CD4-positive, alpha-beta T cell (primary cell): ENCODE measurements around the gene IL31RA. TPM values are rescaled to one million over a fixed set of nuclear protein-coding genes. Genes with fewer than 3 reads are reported as not detected.

Experiments used
- ATAC-seq: fragments of 200-7000 bp; cut with Tn5 transposase; one replicate; pipeline ENCODE4 v1.10.0; 2022; ENCODE audit warnings: mild to moderate bottlenecking; ENCODE audit not compliant: poor library complexity
- CTCF ChIA-PET: fragments of 350-600 bp; sonication (Branson Sonifier 250); formaldehyde crosslinking; loops from one replicate; lab custom pipeline; 2021; ENCODE audit warnings: antibody characterized with exemption, inconsistent platforms; lab: Charles Lee
- POLR2A ChIA-PET: fragments of 350-600 bp; sonication (Branson Sonifier 250); formaldehyde crosslinking; loops from one replicate; lab custom pipeline; 2021; ENCODE audit warnings: antibody characterized with exemption, inconsistent platforms; lab: Charles Lee
- DNase-seq, 14 experiments: peaks; one replicate each; pipeline ENCODE4 v3.0.0-alpha.2; 2013 to 2020; ENCODE audit warnings: mixed read lengths in 2 of 14
- H3K27ac ChIP-seq, 2 donors: one replicate each; pipeline versions ENCODE4 v1.5.1 to v1.7.0; 2013; ENCODE audit warnings: low read length in 2 of 2, low read depth in 1 of 2, mild to moderate bottlenecking in 1 of 2
- H3K27me3 ChIP-seq, 2 experiments: 1 replicate in 1 of 2; 2 replicates in 1 of 2; pipeline versions ENCODE4 v1.6.1 to v1.7.0; 2013; ENCODE audit warnings: low read length in 2 of 2, control low read depth in 1 of 2, mild to moderate bottlenecking in 1 of 2, moderate library complexity in 1 of 2; ENCODE audit not compliant: insufficient read depth in 2 of 2, control insufficient read depth in 1 of 2
- H3K36me3 ChIP-seq: one replicate; pipeline ENCODE4 v1.6.1; 2013; ENCODE audit warnings: low read length, control low read depth; ENCODE audit not compliant: insufficient read depth
- H3K4me1 ChIP-seq: one replicate; pipeline ENCODE4 v1.6.1; 2013; ENCODE audit warnings: low read length, control low read depth; ENCODE audit not compliant: insufficient read depth
- H3K4me3 ChIP-seq: one replicate; pipeline ENCODE4 v1.5.1; 2013; ENCODE audit warnings: mild to moderate bottlenecking, low read length, moderate library complexity
- H3K9me3 ChIP-seq, 2 experiments: 1 replicate in 1 of 2; 2 replicates in 1 of 2; pipeline versions ENCODE4 v1.6.1 to v1.7.0; 2013; ENCODE audit warnings: low read length in 2 of 2, mild to moderate bottlenecking in 2 of 2, control low read depth in 1 of 2, moderate library complexity in 1 of 2; ENCODE audit not compliant: control insufficient read depth in 1 of 2, insufficient read depth in 1 of 2
- H3K27ac Mint-ChIP-seq: one replicate; pipeline ENCODE4 v1.8.0; 2020; ENCODE audit warnings: mixed read lengths
- H3K27me3 Mint-ChIP-seq: one replicate; pipeline ENCODE4 v1.8.0; 2021; ENCODE audit warnings: mixed read lengths
- H3K36me3 Mint-ChIP-seq: one replicate; pipeline ENCODE4 v1.8.0; 2021; ENCODE audit warnings: low read depth, mixed read lengths
- H3K4me1 Mint-ChIP-seq: one replicate; pipeline ENCODE4 v1.8.0; 2021; ENCODE audit warnings: low read depth, mixed read lengths
- H3K4me3 Mint-ChIP-seq: one replicate; pipeline ENCODE4 v1.8.0; 2020; ENCODE audit warnings: mild to moderate bottlenecking, mixed read lengths
- H3K9me3 Mint-ChIP-seq: one replicate; pipeline ENCODE4 v1.8.0; 2020; ENCODE audit warnings: mixed read lengths
- CTCF ChIP-seq: fragments of 200-600 bp; IDR thresholded peaks from one replicate; pipeline ENCODE4 v1.8.0; 2022; ENCODE audit warnings: antibody characterized with exemption, mild to moderate bottlenecking
- intact Hi-C, 2 experiments: fragments of 100-400 bp; cut with DNase I in 1 of 2; cut with micrococcal nuclease in 1 of 2; formaldehyde crosslinking; loops; one replicate each; pipeline versions ENCODE4 v1.15.1 to v1.9.0; 2023 to 2025; cut with DNase I, micrococcal nuclease
- total RNA-seq, 174 experiments: library from RNA in 2 of 174; stranded (reverse) in 2 of 174; gene quantifications; one replicate each; pipeline ENCODE4 v1.2.3 and lab custom pipeline; 2021 to 2026

Gene IL31RA
- total RNA-seq, 2 experiments from 2014 or later: not detected

- CTCF ChIA-PET: no interaction called here
- POLR2A ChIA-PET: no interaction called here
- H3K4me3 ChIP-seq: no peak overlapping the region
- peak; percentile 17 to 87 (median 38) for DNase-seq
- no peaks in the 10 kb centered on the region for H3K9me3 ChIP-seq
- H3K27me3 ChIP-seq: peaks cover 0 to 2% of the 10 kb centered on the region in 2 experiments
- TF ChIP-seq CTCF: no peak
- H3K4me1 Mint-ChIP-seq: peaks cover 18% of the 10 kb centered on the region
- no peaks in the 10 kb centered on the region for H3K36me3 ChIP-seq
- H3K27ac ChIP-seq: no peak overlapping the region
- intact Hi-C loops: no loop called here
- H3K27ac Mint-ChIP-seq: no peak overlapping the region
- H3K4me3 Mint-ChIP-seq: peak overlapping the region; percentile 20
- H3K27me3 Mint-ChIP-seq: peaks cover 9% of the 10 kb centered on the region
- H3K9me3 Mint-ChIP-seq: no peaks in the 10 kb centered on the region
- H3K36me3 Mint-ChIP-seq: no peaks in the 10 kb centered on the region
- peaks cover 25% of the 10 kb centered on the region for H3K4me1 ChIP-seq
- ATAC-seq: peak; percentile 76
These were observed 52.1 kb downstream of the IL31RA start for GRCh38 chr5:55903121-55903701.

- DNase-seq (peak in 1 of 14 experiments; percentile 23), ATAC-seq (no peak)
- peaks cover 7% of the 10 kb centered on the region for H3K27me3 Mint-ChIP-seq
- H3K4me1 Mint-ChIP-seq: peaks cover 18% of the 10 kb centered on the region
- CTCF ChIA-PET: no interaction called here
- H3K4me3 Mint-ChIP-seq: no peak overlapping the region
- POLR2A ChIA-PET: no interaction called here
- intact Hi-C loops: no loop called here
- Histone ChIP-seq H3K27ac (no peak overlapping the region), H3K4me3 (no peak overlapping the region), H3K9me3 (no peaks in the 10 kb centered on the region), H3K36me3 (no peaks in the 10 kb centered on the region), H3K4me1 (peaks cover 25% of the 10 kb centered on the region), H3K27me3 (no peaks in the 10 kb centered on the region)
- no peak for TF ChIP-seq CTCF
- no peak overlapping the region for H3K27ac Mint-ChIP-seq
- no peaks in the 10 kb centered on the region for H3K36me3 Mint-ChIP-seq
- no peaks in the 10 kb centered on the region for H3K9me3 Mint-ChIP-seq
These were observed 53.0 kb downstream of the IL31RA start for GRCh38 chr5:55904152-55904551.

GRCh38 chr5:55905251-55905650 lies 54.1 kb downstream of the IL31RA start:
- no peak overlapping the region for H3K27ac Mint-ChIP-seq
- no peak for TF ChIP-seq CTCF
- H3K27ac ChIP-seq: no peak overlapping the region
- ATAC-seq (no peak), DNase-seq (no peak)
- no peaks in the 10 kb centered on the region for H3K9me3 ChIP-seq
- no peaks in the 10 kb centered on the region for H3K9me3 Mint-ChIP-seq
- peaks cover 25% of the 10 kb centered on the region for H3K4me1 ChIP-seq
- intact Hi-C loops: no loop called here
- H3K4me3 ChIP-seq: no peak overlapping the region
- H3K4me1 Mint-ChIP-seq: peaks cover 18% of the 10 kb centered on the region
- ChIA-PET POLR2A (no interaction called here), CTCF (no interaction called here)
- H3K36me3 ChIP-seq: no peaks in the 10 kb centered on the region
- no peaks in the 10 kb centered on the region for H3K36me3 Mint-ChIP-seq
- H3K4me3 Mint-ChIP-seq: no peak overlapping the region
- H3K27me3 Mint-ChIP-seq: no peaks in the 10 kb centered on the region
- no peaks in the 10 kb centered on the region for H3K27me3 ChIP-seq
